Duodenal mucosa (tissue), 2 donors: ENCODE results near the gene DDX39A.

Experiments used
- H3K27ac ChIP-seq: one replicate; pipeline ENCODE4 v1.7.0; 2013; ENCODE audit warnings: low read depth, low read length
- H3K27me3 ChIP-seq, 2 donors: one replicate each; pipeline ENCODE4 v1.7.0; 2013; ENCODE audit warnings: low read length in 2 of 2, control low read depth in 1 of 2; ENCODE audit not compliant: insufficient read depth in 2 of 2, control insufficient read depth in 1 of 2
- H3K36me3 ChIP-seq, 2 donors: one replicate each; pipeline ENCODE4 v1.7.0; 2013; ENCODE audit warnings: low read length in 2 of 2, control low read depth in 1 of 2; ENCODE audit not compliant: insufficient read depth in 2 of 2, control insufficient read depth in 1 of 2
- H3K4me1 ChIP-seq, 2 donors: one replicate each; pipeline ENCODE4 v1.7.0; 2013; ENCODE audit warnings: low read length in 2 of 2, control low read depth in 1 of 2; ENCODE audit not compliant: insufficient read depth in 2 of 2, control insufficient read depth in 1 of 2
- H3K4me3 ChIP-seq, 2 donors: one replicate each; pipeline ENCODE4 v1.7.0; 2013; ENCODE audit warnings: low read length in 2 of 2, low read depth in 1 of 2
- H3K9ac ChIP-seq, 2 donors: one replicate each; pipeline ENCODE4 v1.7.0; 2013; ENCODE audit warnings: low read length in 2 of 2, low read depth in 1 of 2
- H3K9me3 ChIP-seq, 2 donors: one replicate each; pipeline ENCODE4 v1.7.0; 2013; ENCODE audit warnings: low read length in 2 of 2, control low read depth in 1 of 2; ENCODE audit not compliant: control insufficient read depth in 1 of 2

DDX39A gene

GRCh38 chr19:14434543-14435319, 15.6 kb upstream of the DDX39A start:
- Histone ChIP-seq H3K9ac (peak overlapping the region; percentile 48 to 51), H3K4me3 (peak overlapping the region; percentile 69 to 74), H3K36me3 (no peaks in the 10 kb centered on the region), H3K4me1 (peaks cover 16 to 28% of the 10 kb centered on the region in 2 donors), H3K9me3 (no peaks in the 10 kb centered on the region), H3K27me3 (no peaks in the 10 kb centered on the region), H3K27ac (peak overlapping the region; percentile 67)

- no peaks in the 10 kb centered on the region for H3K9me3 ChIP-seq
- H3K27me3 ChIP-seq: no peaks in the 10 kb centered on the region
- peak overlapping the region; percentile 39 to 51 for H3K9ac ChIP-seq
- H3K36me3 ChIP-seq: no peaks in the 10 kb centered on the region
- H3K4me1 ChIP-seq: peaks cover 16 to 20% of the 10 kb centered on the region in 2 donors
- H3K27ac ChIP-seq: peak overlapping the region; percentile 62
- peak overlapping the region; percentile 69 to 74 for H3K4me3 ChIP-seq
These were observed 14.7 kb upstream of the DDX39A start for GRCh38 chr19:14433554-14434501.

DNA sequence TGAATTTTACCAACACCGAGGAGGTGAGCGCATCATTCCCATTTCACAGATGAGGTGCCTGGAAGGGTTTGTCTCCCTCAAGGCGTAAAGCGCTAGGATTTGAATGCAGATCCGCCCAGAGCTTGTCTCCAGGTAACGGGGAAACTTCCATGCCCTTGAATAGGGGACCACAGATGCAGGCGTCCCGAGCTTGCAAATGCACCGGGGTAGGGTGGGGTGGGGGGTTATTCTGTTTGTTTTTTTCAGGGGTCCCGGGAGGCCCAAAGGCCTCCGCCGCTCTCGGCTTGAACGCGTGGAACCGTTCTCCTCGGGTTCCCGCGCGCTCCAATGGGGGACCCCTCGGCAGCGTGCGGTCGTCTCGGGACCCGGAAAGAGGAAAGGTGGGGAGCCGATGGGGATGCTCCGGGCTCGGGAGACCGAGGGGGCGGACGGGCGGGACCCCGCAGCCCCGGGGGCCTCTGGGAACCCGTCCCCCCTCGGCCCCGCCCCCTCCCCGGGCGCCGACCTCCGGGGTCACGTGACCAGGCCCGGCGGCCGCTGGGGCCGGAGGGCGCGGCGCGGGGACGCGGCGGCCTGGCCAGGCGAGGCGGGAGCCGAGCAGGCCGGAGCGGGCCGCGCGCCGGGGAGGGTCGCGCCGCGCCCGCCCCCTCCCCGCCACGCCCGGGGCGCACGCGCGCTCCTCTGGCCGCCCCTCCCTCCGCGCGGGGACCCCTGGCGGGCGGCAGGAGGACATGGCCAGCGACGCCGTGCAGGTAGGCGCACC, 13.8 kb upstream of the DDX39A start, which contains the start of gene PKN1:
TSS of gene PKN1 (plus strand) at position 516 of the 763 bp plus-strand sequence. CDS start at position 732, 216 bp downstream.
- no peaks in the 10 kb centered on the region for H3K27me3 ChIP-seq
- peaks cover 16 to 20% of the 10 kb centered on the region in 2 donors for H3K4me1 ChIP-seq
- H3K36me3 ChIP-seq: no peaks in the 10 kb centered on the region
- H3K4me3 ChIP-seq: peak within 1 kb of the TSS; percentile 69 to 74
- peak within 1 kb of the TSS; percentile 62 for H3K27ac ChIP-seq
- H3K9me3 ChIP-seq: no peaks in the 10 kb centered on the region
- H3K9ac ChIP-seq: peak within 1 kb of the TSS; percentile 39 to 51

- H3K4me3 ChIP-seq: no peak overlapping the region
- H3K9me3 ChIP-seq: no peaks in the 10 kb centered on the region
- H3K4me1 ChIP-seq: peaks cover 16 to 20% of the 10 kb centered on the region in 2 donors
- H3K27ac ChIP-seq: no peak overlapping the region
- no peaks in the 10 kb centered on the region for H3K27me3 ChIP-seq
- no peaks in the 10 kb centered on the region for H3K36me3 ChIP-seq
- H3K9ac ChIP-seq: no peak overlapping the region
These were observed 11.6 kb upstream of the DDX39A start for GRCh38 chr19:14430712-14431111.

DNA sequence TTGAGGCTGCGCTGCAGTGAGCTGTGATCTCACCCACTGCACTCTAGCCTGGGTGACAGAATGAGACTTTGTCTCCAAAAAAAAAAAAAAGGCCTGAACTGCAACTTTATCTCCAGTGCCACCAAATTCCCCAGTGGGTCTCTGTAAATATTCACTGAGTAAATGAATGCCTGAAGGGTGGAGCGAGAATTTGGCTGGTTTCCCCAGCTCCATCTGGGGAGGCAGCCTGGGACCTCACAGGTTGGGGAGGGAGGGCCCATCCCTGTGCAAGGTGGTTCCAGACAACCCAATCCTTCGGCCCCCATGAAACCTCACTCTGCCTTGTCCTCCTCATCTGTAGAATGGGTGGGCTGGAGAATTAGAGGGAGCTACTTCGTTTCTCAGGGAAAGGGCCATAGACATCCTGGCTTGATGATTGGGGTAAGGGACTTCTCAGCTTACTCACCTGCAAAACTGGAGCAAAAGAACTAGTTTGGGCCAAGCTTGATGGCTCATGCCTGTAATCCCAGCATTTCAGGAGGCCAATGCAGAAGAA, 9.8 kb upstream of the DDX39A start:
- Histone ChIP-seq H3K27me3 (no peaks in the 10 kb centered on the region), H3K4me3 (no peak overlapping the region), H3K9ac (no peak overlapping the region), H3K9me3 (no peaks in the 10 kb centered on the region), H3K27ac (no peak overlapping the region), H3K4me1 (peaks cover 4 to 5% of the 10 kb centered on the region in 2 donors), H3K36me3 (no peaks in the 10 kb centered on the region)

- no peaks in the 10 kb centered on the region for H3K4me1 ChIP-seq
- H3K9me3 ChIP-seq: no peaks in the 10 kb centered on the region
- H3K27me3 ChIP-seq: no peaks in the 10 kb centered on the region
- H3K27ac ChIP-seq: no peak overlapping the region
- H3K4me3 ChIP-seq: no peak overlapping the region
- no peak overlapping the region for H3K9ac ChIP-seq
- H3K36me3 ChIP-seq: no peaks in the 10 kb centered on the region
These were observed 8.3 kb upstream of the DDX39A start for GRCh38 chr19:14427461-14427860.

- H3K27me3 ChIP-seq: no peaks in the 10 kb centered on the region
- no peak overlapping the region for H3K9ac ChIP-seq
- H3K4me3 ChIP-seq: no peak overlapping the region
- no peaks in the 10 kb centered on the region for H3K9me3 ChIP-seq
- no peaks in the 10 kb centered on the region for H3K36me3 ChIP-seq
- H3K4me1 ChIP-seq: no peaks in the 10 kb centered on the region
- H3K27ac ChIP-seq: no peak overlapping the region
These were observed 6.6 kb upstream of the DDX39A start for GRCh38 chr19:14425696-14426138.

- H3K9me3 ChIP-seq: no peaks in the 10 kb centered on the region
- H3K9ac ChIP-seq: peak overlapping the region; percentile 67 to 87
- peak overlapping the region; percentile 84 to 92 for H3K4me3 ChIP-seq
- peaks cover 0 to 2% of the 10 kb centered on the region in 2 donors for H3K36me3 ChIP-seq
- H3K27ac ChIP-seq: peak overlapping the region; percentile 89
- H3K4me1 ChIP-seq: peaks cover 16 to 19% of the 10 kb centered on the region in 2 donors
- H3K27me3 ChIP-seq: no peaks in the 10 kb centered on the region
These were observed 360 bp downstream of the DDX39A start for GRCh38 chr19:14418856-14419105.

DNA sequence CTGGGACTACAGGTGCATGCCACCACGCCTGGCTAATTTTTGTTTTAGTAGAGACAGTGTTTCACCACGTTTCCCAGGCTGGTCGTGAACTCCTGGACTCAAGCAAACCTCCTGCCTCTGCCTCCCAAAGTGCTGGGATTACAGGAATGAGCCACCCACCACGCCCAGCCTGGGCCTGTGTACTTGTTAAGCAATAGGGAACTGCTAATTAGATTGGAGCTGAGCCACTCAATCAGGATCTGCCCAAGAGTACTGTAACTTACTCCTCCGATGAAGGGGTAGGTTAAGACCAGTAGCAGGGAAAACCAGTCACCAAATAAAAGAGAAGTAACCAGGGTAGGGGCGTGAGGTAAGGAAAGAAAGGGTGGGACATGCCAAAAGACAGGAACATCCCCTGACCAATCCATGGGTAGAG, 2.3 kb downstream of the DDX39A start:
- H3K27ac ChIP-seq: no peak overlapping the region
- peaks cover 8 to 19% of the 10 kb centered on the region in 2 donors for H3K36me3 ChIP-seq
- H3K4me1 ChIP-seq: peaks cover 23 to 24% of the 10 kb centered on the region in 2 donors
- peak overlapping the region; percentile 5 to 24 for H3K4me3 ChIP-seq
- no peaks in the 10 kb centered on the region for H3K9me3 ChIP-seq
- H3K9ac ChIP-seq: no peak overlapping the region
- H3K27me3 ChIP-seq: no peaks in the 10 kb centered on the region
